ENCODE results near the gene MB. TPM values are rescaled to one million over a fixed set of nuclear protein-coding genes. Genes with fewer than 3 reads are reported as not detected.

Gene MB
- total RNA-seq, 1 experiment from 2014 or later: 0.30 TPM

GRCh38 chr22:35591714-35592417 lies 25.3 kb downstream of the MB start:
- TF ChIP-seq CTCF (conservative IDR thresholded peaks at IDR 0.05; ENCODE audit: low read depth, low read length) (no peak), EZH2 (IDR thresholded peaks at IDR 0.05; ENCODE audit: borderline replicate concordance, low read depth, low read length, poor library complexity, severe bottlenecking) (no peak)
- H3K27me3 ChIP-seq (replicated peaks; ENCODE audit: insufficient read depth, low read depth, low read length, poor library complexity): no peaks in the 10 kb centered on the region
- H3K4me3 ChIP-seq (ENCODE audit: low read depth, low read length, poor library complexity, severe bottlenecking): no peak overlapping the region
- H3K36me3 ChIP-seq (ENCODE audit: insufficient read depth, low read length, poor library complexity, severe bottlenecking): no peaks in the 10 kb centered on the region
- POLR2A ChIA-PET (ENCODE audit: low non-redundant PET): no interaction called here
- no TSS peak for BruUV-seq (replicated peaks)
- no peak overlapping the region for H3K27ac ChIP-seq (ENCODE audit: low read depth, low read length, poor library complexity, severe bottlenecking)
- intact Hi-C loops (cut with micrococcal nuclease; ENCODE audit: unreplicated experiment): no loop called here
- no peaks in the 10 kb centered on the region for H3K4me1 ChIP-seq (ENCODE audit: insufficient read depth, low read length, poor library complexity, severe bottlenecking)
- DNase-seq (ENCODE audit: low spot score): no peak
- no peaks in the 10 kb centered on the region for H3K9me3 ChIP-seq (ENCODE audit: low read depth, low read length, poor library complexity, severe bottlenecking)
- CTCF ChIA-PET: no interaction called here

GRCh38 chr22:35590634-35591295 lies 26.4 kb downstream of the MB start:
- Histone ChIP-seq H3K4me1 (ENCODE audit: insufficient read depth, low read length, poor library complexity, severe bottlenecking) (no peaks in the 10 kb centered on the region), H3K4me3 (ENCODE audit: low read depth, low read length, poor library complexity, severe bottlenecking) (no peak overlapping the region), H3K36me3 (ENCODE audit: insufficient read depth, low read length, poor library complexity, severe bottlenecking) (no peaks in the 10 kb centered on the region), H3K27me3 (replicated peaks; ENCODE audit: insufficient read depth, low read depth, low read length, poor library complexity) (no peaks in the 10 kb centered on the region), H3K9me3 (ENCODE audit: low read depth, low read length, poor library complexity, severe bottlenecking) (no peaks in the 10 kb centered on the region), H3K27ac (ENCODE audit: low read depth, low read length, poor library complexity, severe bottlenecking) (no peak overlapping the region)
- ChIA-PET CTCF (no interaction called here), POLR2A (ENCODE audit: low non-redundant PET) (no interaction called here)
- DNase-seq (ENCODE audit: low spot score): no peak
- no TSS peak for BruUV-seq (replicated peaks)
- intact Hi-C loops (cut with micrococcal nuclease; ENCODE audit: unreplicated experiment): no loop called here
- TF ChIP-seq CTCF (conservative IDR thresholded peaks at IDR 0.05; ENCODE audit: low read depth, low read length) (no peak), EZH2 (IDR thresholded peaks at IDR 0.05; ENCODE audit: borderline replicate concordance, low read depth, low read length, poor library complexity, severe bottlenecking) (no peak)

GRCh38 chr22:35589756-35590093 lies 27.4 kb downstream of the MB start:
- Histone ChIP-seq H3K27me3 (replicated peaks; ENCODE audit: insufficient read depth, low read depth, low read length, poor library complexity) (no peaks in the 10 kb centered on the region), H3K9me3 (ENCODE audit: low read depth, low read length, poor library complexity, severe bottlenecking) (no peaks in the 10 kb centered on the region), H3K4me1 (ENCODE audit: insufficient read depth, low read length, poor library complexity, severe bottlenecking) (no peaks in the 10 kb centered on the region), H3K4me3 (ENCODE audit: low read depth, low read length, poor library complexity, severe bottlenecking) (no peak overlapping the region), H3K36me3 (ENCODE audit: insufficient read depth, low read length, poor library complexity, severe bottlenecking) (no peaks in the 10 kb centered on the region), H3K27ac (ENCODE audit: low read depth, low read length, poor library complexity, severe bottlenecking) (no peak overlapping the region)
- no peak for DNase-seq (ENCODE audit: low spot score)
- intact Hi-C loops (cut with micrococcal nuclease; ENCODE audit: unreplicated experiment): no loop called here
- BruUV-seq (replicated peaks): no TSS peak
- TF ChIP-seq CTCF (conservative IDR thresholded peaks at IDR 0.05; ENCODE audit: low read depth, low read length) (no peak), EZH2 (IDR thresholded peaks at IDR 0.05; ENCODE audit: borderline replicate concordance, low read depth, low read length, poor library complexity, severe bottlenecking) (no peak)
- ChIA-PET POLR2A (ENCODE audit: low non-redundant PET) (no interaction called here), CTCF (no interaction called here)
